ENCODE results near the gene OXTR.

OXTR gene

GRCh38 chr3:8712908-8713255, 56.5 kb downstream of the OXTR start:
- DNase-seq (ENCODE audit: extremely low spot score) = no peak
- no peak for TF ChIP-seq CTCF (IDR thresholded peaks at IDR 0.05; ENCODE audit: control extremely low read depth, extremely low read depth, low read depth, missing control alignments)
- POLR2A ChIA-PET = no interaction called here
- CTCF ChIA-PET = interaction anchor here (0.8 to 1.4 kb wide), 3 partner anchors 18 to 56 kb away, joined by 3 read pairs; partner anchors contain the start of gene OXTR

GRCh38 chr3:8712045-8712907, 57.1 kb downstream of the OXTR start:
- no peak for TF ChIP-seq CTCF (IDR thresholded peaks at IDR 0.05; ENCODE audit: control extremely low read depth, extremely low read depth, low read depth, missing control alignments)
- POLR2A ChIA-PET = no interaction called here
- DNase-seq (ENCODE audit: extremely low spot score) = no peak
- CTCF ChIA-PET = interaction anchor here (0.8 to 1.4 kb wide), 4 partner anchors 19 to 57 kb away, joined by 3 read pairs; partner anchors contain the start of gene OXTR

GRCh38 chr3:8709801-8710507, 59.5 kb downstream of the OXTR start:
- CTCF ChIA-PET = interaction anchor here (0.9 to 1.5 kb wide), 2 partner anchors 7 to 60 kb away, joined by 3 to 6 read pairs; partner anchors contain the start of gene OXTR
- TF ChIP-seq CTCF (IDR thresholded peaks at IDR 0.05; ENCODE audit: control extremely low read depth, extremely low read depth, low read depth, missing control alignments) = no peak
- POLR2A ChIA-PET = no interaction called here
- DNase-seq (ENCODE audit: extremely low spot score) = peak; percentile 2

GRCh38 chr3:8709287-8709686, 60.1 kb downstream of the OXTR start:
- CTCF ChIA-PET = no interaction called here
- POLR2A ChIA-PET = no interaction called here
- DNase-seq (ENCODE audit: extremely low spot score) = no peak
- no peak for TF ChIP-seq CTCF (IDR thresholded peaks at IDR 0.05; ENCODE audit: control extremely low read depth, extremely low read depth, low read depth, missing control alignments)

GRCh38 chr3:8705575-8705974, 63.8 kb downstream of the OXTR start:
- no peak for TF ChIP-seq CTCF (IDR thresholded peaks at IDR 0.05; ENCODE audit: control extremely low read depth, extremely low read depth, low read depth, missing control alignments)
- ChIA-PET CTCF (interaction anchor here (2.8 kb wide), 1 partner anchor 8 kb away, joined by 10 read pairs; no protein-coding TSS in a partner anchor), POLR2A (no interaction called here)
- DNase-seq (ENCODE audit: extremely low spot score) = no peak

GRCh38 chr3:8702560-8702959, 66.9 kb downstream of the OXTR start:
- ChIA-PET POLR2A (no interaction called here), CTCF (interaction anchor here (1.3 kb wide), 1 partner anchor 8 kb away, joined by 3 read pairs; no protein-coding TSS in a partner anchor)
- TF ChIP-seq CTCF (IDR thresholded peaks at IDR 0.05; ENCODE audit: control extremely low read depth, extremely low read depth, low read depth, missing control alignments) = no peak
- peak; percentile 4 for DNase-seq (ENCODE audit: extremely low spot score)
